Uterus (tissue), 4 donors: ENCODE data around the gene TAF13. TPM values are rescaled to one million over a fixed set of nuclear protein-coding genes. Genes with fewer than 3 reads are reported as not detected.
A peak's percentile ranks its signal among the peaks of the same experiment; 100 is the strongest.

Source experiments
- DNase-seq, 2 donors: peaks; one replicate each; pipeline ENCODE4 v3.0.0-alpha.2; 2019 to 2020
- H3K27ac ChIP-seq, 2 donors: fragments of 200-600 bp; sonication (generic); 1 replicate in 1 of 2; 2 replicates in 1 of 2; pipeline ENCODE4 v1.5.1; 2016 to 2018
- H3K27me3 ChIP-seq, 2 donors: fragments of 200-600 bp; sonication (generic); one replicate each; pipeline ENCODE4 v1.5.1; 2018 to 2019; ENCODE audit warnings: control low read depth in 1 of 2
- H3K36me3 ChIP-seq, 2 donors: fragments of 200-600 bp; sonication (generic); one replicate each; pipeline ENCODE4 v1.5.1; 2019; ENCODE audit warnings: control low read depth in 1 of 2
- H3K4me1 ChIP-seq, 2 donors: fragments of 200-600 bp; sonication (generic); one replicate each; pipeline ENCODE4 v1.5.1; 2018 to 2019; ENCODE audit warnings: control low read depth in 1 of 2
- H3K4me3 ChIP-seq, 2 donors: fragments of 200-600 bp; sonication (generic); 1 replicate in 1 of 2; 2 replicates in 1 of 2; pipeline ENCODE4 v1.5.1; 2018 to 2019; ENCODE audit warnings: mild to moderate bottlenecking in 1 of 2
- H3K9me3 ChIP-seq, 2 donors: fragments of 200-600 bp; sonication (generic); one replicate each; pipeline ENCODE4 v1.5.1; 2019; ENCODE audit warnings: control low read depth in 1 of 2
- CTCF ChIP-seq, 4 experiments: fragments of 200-600 bp in 2 of 4; fragments of 450-650 bp in 2 of 4; sonication (generic) in 2 of 4; IDR thresholded peaks; one replicate each; pipeline ENCODE4 v1.5.1; 2016 to 2019; ENCODE audit warnings: antibody characterized with exemption in 4 of 4, mild to moderate bottlenecking in 2 of 4, moderate library complexity in 1 of 4
- POLR2A ChIP-seq, 2 donors: fragments of 450-650 bp; IDR thresholded peaks; one replicate each; pipeline ENCODE4 v1.6.1; 2016; ENCODE audit warnings: antibody characterized with exemption in 2 of 2, mild to moderate bottlenecking in 1 of 2, moderate library complexity in 1 of 2
- intact Hi-C: fragments of 100-400 bp; cut with DNase I; formaldehyde crosslinking; loops from one replicate; pipeline ENCODE4 v1.15.1; 2023; ENCODE audit warnings: low total_unique reads
- total RNA-seq, 4 donors: library from RNA; depleted of rRNA in 3 of 4; stranded (reverse); fragments of >200 nt in 3 of 4; gene quantifications; one replicate each; pipeline versions ENCODE4 v1.1.0 to v1.2.4, GENCODE V29; 2014 to 2023
- donor health status: DM: yes; HTN: yes; CAD: no.

TAF13 gene
- total RNA-seq, 4 donors from 2014 or later, result 2.0 to 56.3 (median 25.7) TPM

- Histone ChIP-seq H3K4me1 (peaks cover 7 to 8% of the 10 kb centered on the region in 2 donors), H3K9me3 (no peaks in the 10 kb centered on the region), H3K4me3 (peak overlapping the region; percentile 66 to 90), H3K27me3 (no peaks in the 10 kb centered on the region), H3K36me3 (no peaks in the 10 kb centered on the region), H3K27ac (peak overlapping the region; percentile 94 to 98)
- intact Hi-C loops, result no loop called here
- no peak for DNase-seq
- no peak for TF ChIP-seq POLR2A (IDR thresholded peaks at IDR 0.05)
- no peak for TF ChIP-seq CTCF (IDR thresholded peaks at IDR 0.05)
Measured at GRCh38 chr1:109091839-109092193, 16.0 kb upstream of the TAF13 start.

GRCh38 chr1:109091078-109091838 is 15.5 kb upstream of the TAF13 start:
- DNase-seq, result no peak
- TF ChIP-seq POLR2A (IDR thresholded peaks at IDR 0.05) (no peak), CTCF (IDR thresholded peaks at IDR 0.05) (no peak)
- H3K27ac ChIP-seq, result peak overlapping the region; percentile 94 to 98
- no peaks in the 10 kb centered on the region for H3K36me3 ChIP-seq
- intact Hi-C loops, result no loop called here
- H3K4me3 ChIP-seq, result peak overlapping the region; percentile 66 to 90
- H3K27me3 ChIP-seq, result no peaks in the 10 kb centered on the region
- H3K4me1 ChIP-seq, result peaks cover 7 to 8% of the 10 kb centered on the region in 2 donors
- no peaks in the 10 kb centered on the region for H3K9me3 ChIP-seq

GRCh38 chr1:109090196-109091077 is 14.6 kb upstream of the TAF13 start, which contains the start of gene TMEM167B:
TSS of gene TMEM167B (plus strand) at chr1:109090764. CDS start at chr1:109090873, 109 bp downstream.
- Histone ChIP-seq H3K27me3 (no peaks in the 10 kb centered on the region), H3K9me3 (no peaks in the 10 kb centered on the region), H3K4me3 (peak within 1 kb of the TSS; percentile 66 to 90), H3K4me1 (peaks cover 7 to 8% of the 10 kb centered on the region in 2 donors), H3K36me3 (no peaks in the 10 kb centered on the region), H3K27ac (peak within 1 kb of the TSS; percentile 94 to 98)
- TF ChIP-seq POLR2A (IDR thresholded peaks at IDR 0.05) (peak; percentile 51 to 79), CTCF (IDR thresholded peaks at IDR 0.05) (peak in 1 of 4 experiments; percentile 26)
- peak; percentile 89 to 91 for DNase-seq
- intact Hi-C loops, result no loop called here

- Histone ChIP-seq H3K4me3 (peak overlapping the region; percentile 66 to 90), H3K27me3 (no peaks in the 10 kb centered on the region), H3K27ac (no peak overlapping the region), H3K9me3 (no peaks in the 10 kb centered on the region), H3K36me3 (no peaks in the 10 kb centered on the region), H3K4me1 (peaks cover 7 to 8% of the 10 kb centered on the region in 2 donors)
- TF ChIP-seq CTCF (IDR thresholded peaks at IDR 0.05) (no peak), POLR2A (IDR thresholded peaks at IDR 0.05) (no peak)
- DNase-seq, result no peak
- intact Hi-C loops, result no loop called here
Measured at GRCh38 chr1:109089242-109090015, 13.6 kb upstream of the TAF13 start.
